Measurements from ENCODE around the gene CBR4. TPM values are rescaled to one million over a fixed set of nuclear protein-coding genes. Genes with fewer than 3 reads are reported as not detected.

Gene CBR4
- total and polyA plus RNA-seq, 10 donors: 7.5 to 33.4 (median 21.3) TPM

DNA sequence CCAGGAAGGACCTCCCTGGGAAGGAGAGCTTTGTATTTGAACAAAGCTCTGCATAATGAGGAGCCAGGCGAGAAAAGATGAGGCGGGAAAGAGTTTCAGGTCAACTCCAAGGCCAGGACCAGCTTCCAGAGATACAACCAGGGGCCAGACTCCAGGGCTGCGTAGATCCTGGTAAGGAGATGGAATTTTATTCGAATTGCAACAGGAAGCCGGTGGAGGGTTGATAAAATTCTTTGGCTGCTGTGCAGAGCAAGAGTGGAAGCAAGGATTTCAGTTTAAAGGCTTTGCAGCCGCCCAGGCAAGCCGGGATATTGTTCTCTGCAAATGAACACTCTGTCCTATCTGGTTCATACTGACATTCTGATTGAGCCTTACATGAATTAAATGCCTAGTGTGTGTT lies 40.2 kb upstream of the CBR4 start:
- no peak for TF ChIP-seq POLR2AphosphoS5 (IDR thresholded peaks at IDR 0.05)
- TF ChIP-seq POLR2A (IDR thresholded peaks at IDR 0.05): no peak
- no peak for TF ChIP-seq CTCF (IDR thresholded peaks at IDR 0.05 in 8 of 11, conservative IDR thresholded peaks at IDR 0.05 in 3 of 11)
- Histone ChIP-seq H3K27ac (no peak overlapping the region), H3K4me1 (no peaks in the 10 kb centered on the region), H3K27me3 (replicated peaks in 1 of 7) (no peaks in the 10 kb centered on the region), H3K36me3 (no peaks in the 10 kb centered on the region), H3K9me3 (no peaks in the 10 kb centered on the region), H3K4me3 (no peak overlapping the region)
- WGBS, 5 donors: 70 to 85% (median 80%) methylated on average over 7 of the region's 7 CpGs
- intact Hi-C loops (cut with DNase I; ENCODE audit: low total_unique reads): no loop called here
- no peak for DNase-seq

DNA sequence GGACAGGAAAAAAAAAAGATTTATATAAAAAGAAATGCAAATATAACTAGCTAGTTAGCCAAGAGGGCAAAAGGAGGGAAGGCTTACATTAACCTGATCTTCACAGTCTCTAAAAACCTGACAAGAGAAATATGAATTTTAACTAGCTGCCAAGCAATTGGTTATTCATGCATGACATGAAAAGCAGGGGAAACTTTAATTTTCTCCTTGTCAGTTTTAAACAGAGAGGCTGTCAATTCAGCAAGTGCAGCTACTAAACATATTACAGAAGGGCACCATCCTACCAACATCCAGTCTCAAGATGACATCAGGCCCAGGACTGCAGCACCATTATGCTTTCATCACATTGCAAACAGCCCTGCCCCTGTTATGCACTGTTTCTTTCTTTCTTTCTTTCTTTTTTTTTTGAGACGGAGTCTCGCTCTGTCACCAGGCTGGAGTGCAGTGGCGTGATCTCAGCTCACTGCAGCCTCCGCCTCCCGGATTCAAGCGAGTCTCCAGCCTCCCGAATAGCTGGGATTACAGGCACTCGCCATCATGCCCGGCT lies 38.9 kb upstream of the CBR4 start:
- TF ChIP-seq POLR2AphosphoS5 (IDR thresholded peaks at IDR 0.05): no peak
- no peaks in the 10 kb centered on the region for H3K4me1 ChIP-seq
- DNase-seq: no peak
- no peaks in the 10 kb centered on the region for H3K9me3 ChIP-seq
- 91 to 98% (median 94%) methylated on average over 9 of the region's 9 CpGs for WGBS, 5 donors
- H3K27ac ChIP-seq: no peak overlapping the region
- no peaks in the 10 kb centered on the region for H3K36me3 ChIP-seq
- intact Hi-C loops (cut with DNase I; ENCODE audit: low total_unique reads): no loop called here
- no peak overlapping the region for H3K4me3 ChIP-seq
- no peaks in the 10 kb centered on the region for H3K27me3 ChIP-seq (replicated peaks in 1 of 7)

DNA sequence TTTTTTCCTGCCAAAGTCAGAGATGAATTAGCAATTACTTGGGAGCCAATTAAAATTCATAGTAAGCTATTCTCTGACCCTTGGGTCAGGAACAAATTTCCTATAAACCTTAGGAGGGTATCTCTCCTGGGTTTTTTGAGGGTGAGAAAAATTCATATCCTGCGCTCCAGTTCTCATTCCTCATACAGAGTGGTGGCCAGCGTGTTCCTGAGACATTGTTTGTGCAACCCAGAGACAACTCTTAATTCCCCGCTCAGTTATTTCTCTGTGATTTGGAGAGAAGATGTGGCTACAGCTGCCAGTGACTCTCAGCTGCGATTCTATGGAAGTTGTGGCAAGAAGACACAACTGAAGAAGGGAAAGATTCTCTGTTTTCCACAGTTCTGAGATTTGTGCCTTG lies 37.9 kb upstream of the CBR4 start:
- Histone ChIP-seq H3K27me3 (replicated peaks in 1 of 7) (no peaks in the 10 kb centered on the region), H3K4me1 (no peaks in the 10 kb centered on the region), H3K27ac (no peak overlapping the region), H3K9me3 (no peaks in the 10 kb centered on the region), H3K4me3 (no peak overlapping the region), H3K36me3 (no peaks in the 10 kb centered on the region)
- 83 to 92% (median 89%) methylated on average over 4 of the region's 4 CpGs for WGBS, 5 donors
- intact Hi-C loops (cut with DNase I; ENCODE audit: low total_unique reads): no loop called here
- TF ChIP-seq POLR2AphosphoS5 (IDR thresholded peaks at IDR 0.05) (no peak), CTCF (IDR thresholded peaks at IDR 0.05 in 8 of 11, conservative IDR thresholded peaks at IDR 0.05 in 3 of 11) (no peak), POLR2A (IDR thresholded peaks at IDR 0.05) (no peak)
- no peak for DNase-seq

DNA sequence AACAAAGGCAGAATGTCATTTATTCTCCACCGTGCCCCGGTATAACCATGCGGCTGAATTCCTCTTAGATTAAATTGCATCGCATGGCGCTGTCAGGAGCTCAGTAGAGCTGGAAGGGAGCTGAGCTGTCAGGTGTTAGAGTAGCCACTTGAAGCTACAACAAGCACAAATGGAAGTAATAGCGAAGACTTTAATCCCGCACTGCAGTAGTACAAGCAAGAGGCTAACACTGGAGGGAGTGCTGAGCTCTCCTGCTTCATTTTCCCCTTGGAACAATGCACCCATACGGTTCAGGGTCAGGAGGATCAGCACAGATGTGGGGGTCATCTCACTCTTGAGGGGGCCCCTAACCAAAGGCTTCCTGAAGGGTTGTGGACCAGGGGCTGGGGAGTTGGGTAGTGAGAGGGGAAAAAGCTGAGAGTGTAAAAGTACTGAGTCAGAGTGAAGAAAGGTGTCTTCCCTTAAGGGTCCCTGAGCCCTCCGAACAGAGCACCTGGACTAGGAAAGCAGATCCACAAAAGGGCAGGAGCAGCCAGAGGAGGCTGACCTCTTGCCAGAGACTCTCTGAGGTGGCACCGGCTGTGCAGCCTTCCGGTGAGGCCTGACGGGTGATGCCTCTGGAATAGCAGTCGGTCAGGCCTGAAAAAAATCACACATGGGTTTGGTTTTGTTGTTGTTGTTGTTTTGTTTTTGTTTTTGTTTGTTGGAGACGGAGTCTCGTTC lies 36.0 kb upstream of the CBR4 start:
- Histone ChIP-seq H3K4me3 (no peak overlapping the region), H3K9me3 (no peaks in the 10 kb centered on the region), H3K36me3 (no peaks in the 10 kb centered on the region), H3K27me3 (replicated peaks in 1 of 7) (no peaks in the 10 kb centered on the region), H3K27ac (no peak overlapping the region), H3K4me1 (no peaks in the 10 kb centered on the region)
- intact Hi-C loops (cut with DNase I; ENCODE audit: low total_unique reads): no loop called here
- WGBS, 5 donors: 70 to 83% (median 77%) methylated on average over 15 of the region's 15 CpGs
- DNase-seq: no peak
- TF ChIP-seq POLR2AphosphoS5 (IDR thresholded peaks at IDR 0.05): no peak

GRCh38 chr4:169044714-169045447 lies 34.8 kb upstream of the CBR4 start:
- Histone ChIP-seq H3K27ac (no peak overlapping the region), H3K4me1 (no peaks in the 10 kb centered on the region), H3K4me3 (no peak overlapping the region), H3K27me3 (replicated peaks in 1 of 7) (no peaks in the 10 kb centered on the region), H3K9me3 (no peaks in the 10 kb centered on the region), H3K36me3 (no peaks in the 10 kb centered on the region)
- no peak for DNase-seq
- intact Hi-C loops (cut with DNase I; ENCODE audit: low total_unique reads): no loop called here
- WGBS, 5 donors: 83 to 99% (median 91%) methylated on average over 5 of the region's 5 CpGs
- TF ChIP-seq CTCF (IDR thresholded peaks at IDR 0.05 in 8 of 11, conservative IDR thresholded peaks at IDR 0.05 in 3 of 11) (no peak), POLR2A (IDR thresholded peaks at IDR 0.05) (no peak), POLR2AphosphoS5 (IDR thresholded peaks at IDR 0.05) (no peak)

All from spleen (tissue), 11 donors.